ENCODE data around the gene ANK3.

GRCh38 chr10:60009276-60009675 is 380.4 kb downstream of the ANK3 start:
- TF ChIP-seq POLR2A (IDR thresholded peaks at IDR 0.05) (no peak), POLR2AphosphoS5 (IDR thresholded peaks at IDR 0.05) (no peak)
- TF ChIP-seq, protein P1, sequence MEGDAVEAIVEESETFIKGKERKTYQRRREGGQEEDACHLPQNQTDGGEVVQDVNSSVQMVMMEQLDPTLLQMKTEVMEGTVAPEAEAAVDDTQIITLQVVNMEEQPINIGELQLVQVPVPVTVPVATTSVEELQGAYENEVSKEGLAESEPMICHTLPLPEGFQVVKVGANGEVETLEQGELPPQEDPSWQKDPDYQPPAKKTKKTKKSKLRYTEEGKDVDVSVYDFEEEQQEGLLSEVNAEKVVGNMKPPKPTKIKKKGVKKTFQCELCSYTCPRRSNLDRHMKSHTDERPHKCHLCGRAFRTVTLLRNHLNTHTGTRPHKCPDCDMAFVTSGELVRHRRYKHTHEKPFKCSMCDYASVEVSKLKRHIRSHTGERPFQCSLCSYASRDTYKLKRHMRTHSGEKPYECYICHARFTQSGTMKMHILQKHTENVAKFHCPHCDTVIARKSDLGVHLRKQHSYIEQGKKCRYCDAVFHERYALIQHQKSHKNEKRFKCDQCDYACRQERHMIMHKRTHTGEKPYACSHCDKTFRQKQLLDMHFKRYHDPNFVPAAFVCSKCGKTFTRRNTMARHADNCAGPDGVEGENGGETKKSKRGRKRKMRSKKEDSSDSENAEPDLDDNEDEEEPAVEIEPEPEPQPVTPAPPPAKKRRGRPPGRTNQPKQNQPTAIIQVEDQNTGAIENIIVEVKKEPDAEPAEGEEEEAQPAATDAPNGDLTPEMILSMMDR (IDR thresholded peaks at IDR 0.05), result no peak

All from sigmoid colon (tissue), 4 donors.